NT2/D1 (cell line): Measurements from ENCODE around the gene PHLDB1.

Source experiments
- SUZ12 ChIP-seq: IDR thresholded peaks from 2 replicates; pipeline ENCODE4 v1.6.1; 2011; ENCODE audit not compliant: insufficient read length, insufficient read depth; ENCODE audit errors: extremely low read depth
- YY1 ChIP-seq: IDR thresholded peaks from 2 replicates; pipeline ENCODE4 v1.6.1; 2011; ENCODE audit not compliant: insufficient read length, insufficient read depth
- ZNF274 ChIP-seq: IDR thresholded peaks from 2 replicates; pipeline ENCODE4 v1.6.1; 2011; ENCODE audit warnings: mild to moderate bottlenecking, low read depth, low read length

DNA sequence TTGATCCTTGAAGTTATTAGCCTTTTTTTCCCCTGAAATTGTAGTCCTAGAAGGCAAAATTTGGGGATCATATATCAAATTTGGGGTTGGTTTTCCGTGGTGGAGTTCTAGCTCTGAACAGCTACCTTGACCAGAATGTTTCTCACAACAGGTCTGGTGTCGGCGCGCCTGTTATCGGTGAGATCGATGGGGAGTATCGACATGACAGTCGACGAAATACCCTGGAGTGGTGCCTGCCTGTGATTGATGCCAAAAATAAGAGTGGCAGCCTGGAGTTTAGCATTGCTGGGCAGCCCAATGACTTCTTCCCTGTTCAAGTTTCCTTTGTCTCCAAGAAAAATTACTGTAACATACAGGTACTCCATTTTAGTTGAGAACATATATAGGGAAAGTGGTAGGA lies 9.9 kb upstream of the PHLDB1 start:
- TF ChIP-seq SUZ12 = no peak
- TF ChIP-seq ZNF274 = no peak
- TF ChIP-seq YY1 = no peak
